SK-N-SH (cell line): ENCODE data around the gene TYROBP. TPM values are rescaled to one million over a fixed set of nuclear protein-coding genes. Genes with fewer than 3 reads are reported as not detected.

Experiments
- CTCF ChIA-PET: fragments of 300-600, 350-600 bp; formaldehyde crosslinking; extraction: SDS; loops from one replicate; lab custom pipeline; 2021; lab: Yijun Ruan, JAX
- POLR2A ChIA-PET: fragments of 350-600 bp; sonication (Branson Sonifier 250); formaldehyde crosslinking; extraction: SDS; loops from one replicate; lab custom pipeline; 2020; ENCODE audit warnings: antibody characterized with exemption, inconsistent platforms; lab: Yijun Ruan, JAX
- DNase-seq: peaks from one replicate; pipeline ENCODE4 v3.0.0; 2012
- H2AFZ ChIP-seq: fragments of 200-600 bp; sonication (generic); 2 replicates; pipeline ENCODE4 v1.8.1; 2016; ENCODE audit warnings: antibody characterized with exemption, mild to moderate bottlenecking, low read depth
- H3F3A ChIP-seq: fragments of 200-600 bp; sonication (generic); replicated peaks from 2 replicates; pipeline ENCODE3; 2016; ENCODE audit warnings: antibody characterized with exemption, mild to moderate bottlenecking; ENCODE audit not compliant: insufficient read depth
- H3K27ac ChIP-seq, 2 experiments: fragments of 200-500 bp in 1 of 2; fragments of 200-600 bp in 1 of 2; sonication (Bioruptor generic) in 1 of 2; sonication (generic), shearing (Covaris generic) in 1 of 2; 2 replicates each; pipeline versions ENCODE4 v1.5.1 to v1.6.1; 2014 to 2016; ENCODE audit warnings: low read depth in 2 of 2, inconsistent platforms in 1 of 2, low read length in 1 of 2, mild to moderate bottlenecking in 1 of 2, mixed read lengths in 1 of 2
- H3K27me3 ChIP-seq: fragments of 200-600 bp; sonication (generic), shearing (Covaris generic); 2 replicates; pipeline ENCODE4 v1.6.1; 2016; ENCODE audit warnings: mixed run types; ENCODE audit not compliant: insufficient read depth
- H3K36me3 ChIP-seq, 2 experiments: fragments of 200-500 bp in 1 of 2; fragments of 200-600 bp in 1 of 2; sonication (Bioruptor generic) in 1 of 2; sonication (generic) in 1 of 2; replicated peaks in 1 of 2; 2 replicates each; pipeline versions ENCODE3 to v1.5.1; 2014 to 2016; ENCODE audit warnings: low read length in 1 of 2, mild to moderate bottlenecking in 1 of 2; ENCODE audit not compliant: insufficient read depth in 2 of 2, control insufficient read depth in 1 of 2
- H3K4me1 ChIP-seq, 2 experiments: fragments of 200-500 bp in 1 of 2; fragments of 200-600 bp in 1 of 2; sonication (Bioruptor generic) in 1 of 2; sonication (generic), shearing (Covaris generic) in 1 of 2; 2 replicates each; pipeline versions ENCODE4 v1.5.1 to v1.6.1; 2014 to 2016; ENCODE audit warnings: low read depth in 1 of 2, low read length in 1 of 2, mixed run types in 1 of 2; ENCODE audit not compliant: insufficient read depth in 2 of 2, control insufficient read depth in 1 of 2
- H3K4me2 ChIP-seq: fragments of 200-600 bp; sonication (generic), shearing (Covaris generic); 2 replicates; pipeline ENCODE4 v1.6.1; 2017; ENCODE audit warnings: mixed run types
- H3K4me3 ChIP-seq, 2 experiments: fragments of 200-500 bp in 1 of 2; fragments of 200-600 bp in 1 of 2; sonication (Bioruptor generic) in 1 of 2; sonication (generic), shearing (Covaris generic) in 1 of 2; 2 replicates each; pipeline versions ENCODE4 v1.5.1 to v1.8.1; 2014 to 2016; ENCODE audit warnings: low read depth in 2 of 2, inconsistent platforms in 1 of 2, low read length in 1 of 2, mild to moderate bottlenecking in 1 of 2, mixed read lengths in 1 of 2, moderate library complexity in 1 of 2
- H3K79me2 ChIP-seq: fragments of 200-600 bp; sonication (generic); 2 replicates; pipeline ENCODE4 v1.8.1; 2017; ENCODE audit warnings: mild to moderate bottlenecking; ENCODE audit not compliant: insufficient read depth
- H3K9ac ChIP-seq: fragments of 200-600 bp; sonication (generic); 2 replicates; pipeline ENCODE4 v1.6.1; 2017; ENCODE audit warnings: mixed run types
- H3K9me2 ChIP-seq: fragments of 200-600 bp; sonication (generic); 2 replicates; pipeline ENCODE4 v1.6.1; 2017; ENCODE audit warnings: mixed run types
- H3K9me3 ChIP-seq: fragments of 200-600 bp; sonication (generic); 2 replicates; pipeline ENCODE4 v1.6.1; 2017; ENCODE audit warnings: mixed run types, mild to moderate bottlenecking, moderate library complexity
- H4K20me1 ChIP-seq: fragments of 200-600 bp; sonication (generic); 2 replicates; pipeline ENCODE4 v1.6.1; 2017; ENCODE audit warnings: mild to moderate bottlenecking, mixed run types; ENCODE audit not compliant: insufficient read depth
- CHD2 ChIP-seq: fragments of 150-350 bp; IDR thresholded peaks from 2 replicates; pipeline ENCODE4 v1.6.1; 2018; ENCODE audit warnings: low read length; ENCODE audit not compliant: partially characterized antibody
- CTCF ChIP-seq: fragments of 200-600 bp; sonication (generic); IDR thresholded peaks from 2 replicates; pipeline ENCODE4 v1.6.1; 2017; ENCODE audit warnings: antibody characterized with exemption, mild to moderate bottlenecking, moderate library complexity
- EP300 ChIP-seq, 2 experiments: IDR thresholded peaks; 2 replicates each; pipeline versions ENCODE4 v1.4.0 to v1.6.1; 2012; ENCODE audit warnings: borderline replicate concordance in 1 of 2, low read depth in 1 of 2, low read length in 1 of 2
- EZH2phosphoT487 ChIP-seq: fragments of 200-600 bp; sonication (generic); IDR thresholded peaks from 2 replicates; pipeline ENCODE4 v1.6.1; 2017; ENCODE audit warnings: low read depth, mixed run types, mild to moderate bottlenecking, antibody characterized with exemption, moderate library complexity, borderline replicate concordance
- FOSL2 ChIP-seq: IDR thresholded peaks from 2 replicates; pipeline ENCODE4 v1.4.0; 2012; ENCODE audit warnings: low read depth, mild to moderate bottlenecking, moderate library complexity, borderline replicate concordance
- FOXJ3 ChIP-seq: sonication (generic); formaldehyde crosslinking; IDR thresholded peaks from 2 replicates; pipeline ENCODE4 v1.5.1; 2020; ENCODE audit warnings: mild to moderate bottlenecking, missing genetic modification reagents
- FOXM1 ChIP-seq: IDR thresholded peaks from 2 replicates; pipeline ENCODE4 v1.4.0; 2012; ENCODE audit warnings: low read depth, mild to moderate bottlenecking
- GABPA ChIP-seq: IDR thresholded peaks from 2 replicates; pipeline ENCODE4 v1.4.0; 2012; ENCODE audit warnings: low read depth, mild to moderate bottlenecking
- JUND ChIP-seq: IDR thresholded peaks from 2 replicates; pipeline ENCODE4 v1.4.0; 2012
- POLR2AphosphoS5 ChIP-seq: IDR thresholded peaks from 2 replicates; pipeline ENCODE4 v1.6.1; 2012; ENCODE audit warnings: low read depth, low read length
- RAD21 ChIP-seq: IDR thresholded peaks from 2 replicates; pipeline ENCODE4 v1.6.1; 2012; ENCODE audit warnings: mild to moderate bottlenecking, low read length
- RCOR1 ChIP-seq: fragments of 150-350 bp; IDR thresholded peaks from 2 replicates; pipeline ENCODE4 v1.6.1; 2017; ENCODE audit warnings: antibody characterized with exemption, low read length
- RFX5 ChIP-seq: IDR thresholded peaks from 2 replicates; pipeline ENCODE4 v1.6.1; 2012; ENCODE audit warnings: mild to moderate bottlenecking, improper control_type of control experiment, low read length
- SMC3 ChIP-seq: IDR thresholded peaks from 2 replicates; pipeline ENCODE4 v1.6.1; 2012; ENCODE audit warnings: low read depth, low read length, improper control_type of control experiment
- TCF12 ChIP-seq: IDR thresholded peaks from 2 replicates; pipeline ENCODE4 v1.4.0; 2012
- TEAD4 ChIP-seq: IDR thresholded peaks from 2 replicates; pipeline ENCODE4 v1.4.0; 2012; ENCODE audit warnings: mild to moderate bottlenecking, borderline replicate concordance; ENCODE audit not compliant: insufficient read depth
- WGBS: methylation state at CpG from one replicate; pipeline ENCODE4 v1.1.6; 2017; ENCODE audit warnings: low lambda C conversion rate; 5-methylcytosine and 5-hydroxymethylcytosine counted together
- polyA plus RNA-seq, 3 experiments: library from polyadenylated mRNA; depleted of rRNA; stranded (reverse); fragments of >200 nt; gene quantifications; 2 replicates each; pipeline ENCODE4 v1.2.3, GENCODE V29; 2012
- TF ChIP-seq, protein P1 (sequence below): IDR thresholded peaks from 2 replicates; pipeline ENCODE4 v1.4.0; 2012; ENCODE audit warnings: low read depth
- TF ChIP-seq, protein P2 (sequence below): fragments of 150-350 bp; IDR thresholded peaks from 2 replicates; pipeline ENCODE4 v1.6.1; 2016; ENCODE audit warnings: mild to moderate bottlenecking, low read depth, low read length

Gene TYROBP
- polyA plus RNA-seq, 1 of the 3 experiments (the other 2 are of a cell fraction) = not detected

- Histone ChIP-seq H3K27me3 (no peaks in the 10 kb centered on the region), H3K79me2 (no peaks in the 10 kb centered on the region), H3K9ac (no peak overlapping the region), H4K20me1 (no peaks in the 10 kb centered on the region), H3K4me3 (no peak overlapping the region), H3K27ac (no peak overlapping the region), H3K4me2 (no peak overlapping the region), H3K36me3 (peaks cover 0 to 3% of the 10 kb centered on the region in 2 experiments), H3F3A (no peaks in the 10 kb centered on the region), H3K9me3 (no peaks in the 10 kb centered on the region), H3K9me2 (no peaks in the 10 kb centered on the region), H3K4me1 (peaks cover 7 to 11% of the 10 kb centered on the region in 2 experiments; a peak in 2 of 4 replicates), H2AFZ (no peak overlapping the region)
- ChIA-PET POLR2A (no interaction called here), CTCF (interaction anchor here (1.0 kb wide), 1 partner anchor 9 kb away, joined by 4 read pairs; no protein-coding TSS in a partner anchor)
- TF ChIP-seq FOSL2 = no peak
- no peak for TF ChIP-seq FOXM1
- no peak for TF ChIP-seq RCOR1
- no peak for TF ChIP-seq EZH2phosphoT487
- no peak for TF ChIP-seq CHD2
- no peak for TF ChIP-seq SMC3
- no peak for TF ChIP-seq RFX5
- TF ChIP-seq RAD21 = no peak
- 74% methylated on average over 5 of the region's 5 CpGs for WGBS
- DNase-seq = no peak
These were observed 35.9 kb downstream of the TYROBP start for GRCh38 chr19:35872180-35872579.

- Histone ChIP-seq H3K9me2 (no peaks in the 10 kb centered on the region), H3K4me3 (no peak overlapping the region), H3F3A (no peaks in the 10 kb centered on the region), H4K20me1 (no peaks in the 10 kb centered on the region), H3K9me3 (no peaks in the 10 kb centered on the region), H3K4me1 (peaks cover 7 to 11% of the 10 kb centered on the region in 2 experiments; a peak in 2 of 4 replicates), H3K36me3 (peaks cover 0 to 3% of the 10 kb centered on the region in 2 experiments), H3K27me3 (no peaks in the 10 kb centered on the region), H3K4me2 (no peak overlapping the region), H3K27ac (no peak overlapping the region), H2AFZ (no peak overlapping the region), H3K79me2 (no peaks in the 10 kb centered on the region), H3K9ac (no peak overlapping the region)
- CTCF ChIA-PET = interaction anchor here (1.0 to 4.2 kb wide), 2 partner anchors 10 kb away, joined by 4 to 18 read pairs; no protein-coding TSS in a partner anchor
- POLR2A ChIA-PET = no interaction called here
- no peak for DNase-seq
- WGBS = 83% methylated on average over 11 of the region's 12 CpGs
- no peak for TF ChIP-seq CTCF
- no peak for TF ChIP-seq TEAD4
- TF ChIP-seq EP300 (IDR thresholded peaks at IDR 0.05; ENCODE audit: borderline replicate concordance in 1 of 2, low read depth in 1 of 2, low read length in 1 of 2) = no peak
- no peak for TF ChIP-seq FOXJ3 (CRISPR knock-in tag)
- no peak for TF ChIP-seq POLR2AphosphoS5
- TF ChIP-seq GABPA = no peak
- TF ChIP-seq TCF12 = no peak
- TF ChIP-seq, protein P1, sequence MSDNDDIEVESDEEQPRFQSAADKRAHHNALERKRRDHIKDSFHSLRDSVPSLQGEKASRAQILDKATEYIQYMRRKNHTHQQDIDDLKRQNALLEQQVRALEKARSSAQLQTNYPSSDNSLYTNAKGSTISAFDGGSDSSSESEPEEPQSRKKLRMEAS = no peak
- TF ChIP-seq, protein P2, sequence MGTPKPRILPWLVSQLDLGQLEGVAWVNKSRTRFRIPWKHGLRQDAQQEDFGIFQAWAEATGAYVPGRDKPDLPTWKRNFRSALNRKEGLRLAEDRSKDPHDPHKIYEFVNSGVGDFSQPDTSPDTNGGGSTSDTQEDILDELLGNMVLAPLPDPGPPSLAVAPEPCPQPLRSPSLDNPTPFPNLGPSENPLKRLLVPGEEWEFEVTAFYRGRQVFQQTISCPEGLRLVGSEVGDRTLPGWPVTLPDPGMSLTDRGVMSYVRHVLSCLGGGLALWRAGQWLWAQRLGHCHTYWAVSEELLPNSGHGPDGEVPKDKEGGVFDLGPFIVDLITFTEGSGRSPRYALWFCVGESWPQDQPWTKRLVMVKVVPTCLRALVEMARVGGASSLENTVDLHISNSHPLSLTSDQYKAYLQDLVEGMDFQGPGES = no peak
- no peak for TF ChIP-seq JUND
These were observed 36.5 kb downstream of the TYROBP start for GRCh38 chr19:35871611-35872010.
